Fibroblast of lung (primary cell): ENCODE results near the gene FOXK2.

Experiments
- CTCF ChIP-seq, 2 donors: IDR thresholded peaks in 1 of 2; conservative IDR thresholded peaks in 1 of 2; 1 replicate in 1 of 2; 2 replicates in 1 of 2; pipeline ENCODE4 v1.5.1; 2011 to 2012; ENCODE audit warnings: low read length in 2 of 2, control low read depth in 1 of 2, inconsistent platforms in 1 of 2, low read depth in 1 of 2, mild to moderate bottlenecking in 1 of 2
- EZH2 ChIP-seq: IDR thresholded peaks from 2 replicates; pipeline ENCODE4 v1.5.1; 2012; ENCODE audit warnings: low read length, control low read depth, mild to moderate bottlenecking; ENCODE audit errors: missing control alignments

- no peak for TF ChIP-seq CTCF (conservative IDR thresholded peaks at IDR 0.05 in 1 of 2, IDR thresholded peaks at IDR 0.05 in 1 of 2; ENCODE audit: low read depth in 1 of 2, low read length in 2 of 2)
- TF ChIP-seq EZH2: no peak
Measured at GRCh38 chr17:82491533-82491932, 28.0 kb upstream of the FOXK2 start.
